ENCODE measurements around the gene PRKCZ.

GRCh38 chr1:2060072-2060471 lies 9.9 kb downstream of the PRKCZ start:
- TF ChIP-seq, protein P1, sequence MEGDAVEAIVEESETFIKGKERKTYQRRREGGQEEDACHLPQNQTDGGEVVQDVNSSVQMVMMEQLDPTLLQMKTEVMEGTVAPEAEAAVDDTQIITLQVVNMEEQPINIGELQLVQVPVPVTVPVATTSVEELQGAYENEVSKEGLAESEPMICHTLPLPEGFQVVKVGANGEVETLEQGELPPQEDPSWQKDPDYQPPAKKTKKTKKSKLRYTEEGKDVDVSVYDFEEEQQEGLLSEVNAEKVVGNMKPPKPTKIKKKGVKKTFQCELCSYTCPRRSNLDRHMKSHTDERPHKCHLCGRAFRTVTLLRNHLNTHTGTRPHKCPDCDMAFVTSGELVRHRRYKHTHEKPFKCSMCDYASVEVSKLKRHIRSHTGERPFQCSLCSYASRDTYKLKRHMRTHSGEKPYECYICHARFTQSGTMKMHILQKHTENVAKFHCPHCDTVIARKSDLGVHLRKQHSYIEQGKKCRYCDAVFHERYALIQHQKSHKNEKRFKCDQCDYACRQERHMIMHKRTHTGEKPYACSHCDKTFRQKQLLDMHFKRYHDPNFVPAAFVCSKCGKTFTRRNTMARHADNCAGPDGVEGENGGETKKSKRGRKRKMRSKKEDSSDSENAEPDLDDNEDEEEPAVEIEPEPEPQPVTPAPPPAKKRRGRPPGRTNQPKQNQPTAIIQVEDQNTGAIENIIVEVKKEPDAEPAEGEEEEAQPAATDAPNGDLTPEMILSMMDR (IDR thresholded peaks at IDR 0.05): no peak
- TF ChIP-seq EZH2 (IDR thresholded peaks at IDR 0.05): no peak
- TF ChIP-seq EZH2phosphoT487 (IDR thresholded peaks at IDR 0.05): no peak

All from neural progenitor cell (in vitro differentiated cells).